SIG-M5 treated with dmso at 0.1 percent for 504 hours (cell line): ENCODE measurements around the gene LSM14B.

Source experiments
- DNase-seq: peaks from one replicate; lab custom pipeline; 2025; ENCODE audit not compliant: unreplicated experiment; lab: John Stamatoyannopoulos, UW

The LSM14B gene

GRCh38 chr20:62182469-62183425, 60.5 kb downstream of the LSM14B start, which contains the start of gene MTG2:
TSS of gene MTG2 (plus strand) at chr20:62183028. CDS start at chr20:62193421, 10,393 bp downstream.
- DNase-seq, result peak; percentile 97

GRCh38 chr20:62183426-62184142, 61.3 kb downstream of the LSM14B start:
- no peak for DNase-seq
